Measurements from ENCODE around the gene RIPOR3.
"Not testable (repeated sequence)": the region's sequence is repeated elsewhere in the genome, so short reads cannot be mapped to it uniquely, and the experiment has no call there.

The RIPOR3 gene

GRCh38 chr20:50676858-50677257 lies 14.5 kb downstream of the RIPOR3 start:
- DNase-seq: no peak

DNA sequence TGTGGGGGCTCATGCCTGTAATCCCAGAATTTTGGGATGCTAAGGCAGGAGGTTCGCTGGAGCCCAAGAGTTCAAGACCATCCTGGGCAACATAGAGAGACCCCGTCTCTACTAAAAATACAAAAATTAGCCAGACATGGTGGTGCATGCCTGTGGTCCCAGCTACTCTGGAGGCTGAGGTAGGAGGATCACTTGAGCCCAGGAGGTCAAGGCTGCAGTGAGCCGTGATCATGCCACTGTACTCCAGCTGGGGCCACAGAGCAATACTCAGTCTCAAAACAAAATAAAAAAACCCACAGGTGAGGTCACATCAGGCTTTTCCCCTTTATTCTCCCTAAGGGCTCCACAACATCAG lies 15.0 kb downstream of the RIPOR3 start:
- DNase-seq: not testable (repeated sequence)

DNA sequence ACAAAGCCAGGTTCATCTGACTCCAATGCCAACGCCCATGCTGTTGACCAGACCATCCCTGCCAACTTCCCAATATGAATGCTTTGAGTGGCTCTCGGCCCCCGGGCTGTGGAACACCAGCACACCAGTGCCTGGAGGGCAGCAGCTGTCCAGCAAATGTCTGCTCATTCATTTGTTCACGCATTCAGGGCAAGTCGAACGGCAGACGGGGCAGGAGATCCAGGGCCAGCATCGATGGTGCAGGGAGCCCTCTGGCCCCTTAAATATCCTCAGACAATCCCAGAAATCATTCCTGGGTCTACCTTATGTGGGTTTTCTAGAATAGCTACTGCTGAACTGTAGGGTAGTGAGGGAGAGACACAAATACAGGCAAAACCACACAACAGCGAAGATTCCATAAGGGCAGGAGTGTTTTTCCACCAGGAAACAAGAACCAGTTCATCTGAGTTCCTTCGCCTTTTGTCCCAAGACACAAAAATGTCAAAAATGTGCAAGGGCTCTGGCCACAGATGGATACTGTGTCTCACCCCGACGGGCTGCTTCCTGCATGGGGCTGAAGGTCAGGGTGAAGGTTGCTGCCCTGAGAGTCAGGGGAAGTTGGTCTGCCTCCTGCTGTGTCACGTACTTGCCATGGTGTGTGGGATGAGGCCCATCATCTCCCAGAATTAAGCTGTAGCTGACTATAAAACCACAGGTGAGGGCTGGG lies 15.5 kb downstream of the RIPOR3 start:
- DNase-seq: no peak

DNA sequence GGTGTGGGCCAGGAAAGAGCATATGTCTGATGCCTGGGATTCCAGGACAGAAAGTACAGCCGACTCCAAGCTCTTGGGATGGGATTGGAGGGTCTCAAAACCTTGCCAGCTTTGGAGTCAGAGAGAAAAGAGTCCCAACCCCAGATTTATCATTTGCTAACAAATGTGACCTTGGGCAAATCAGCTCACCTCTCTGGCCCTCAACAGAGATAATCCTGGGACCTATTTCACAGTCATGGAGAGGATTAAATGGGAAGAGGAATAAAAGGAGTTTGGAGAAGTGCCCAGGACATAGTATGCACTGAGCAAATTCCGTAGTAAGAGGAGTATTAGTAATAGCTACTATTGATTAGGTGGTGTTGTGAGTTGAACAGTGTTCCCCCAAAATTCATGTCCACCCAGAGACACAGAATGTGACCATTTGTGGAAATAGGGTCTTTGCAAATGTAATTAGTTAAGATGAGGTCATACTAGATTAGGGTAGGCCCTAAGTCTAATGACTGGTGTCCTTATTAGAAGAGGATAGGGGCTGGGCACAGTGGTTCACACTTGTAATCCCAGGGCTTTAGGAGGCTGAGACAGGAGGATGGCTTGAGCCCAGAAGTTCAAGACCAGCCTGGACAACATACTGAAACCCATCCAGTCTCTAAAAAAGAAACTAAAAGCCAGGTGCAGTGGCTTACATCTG lies 17.1 kb downstream of the RIPOR3 start:
- DNase-seq: no peak

GRCh38 chr20:50673466-50674137 lies 17.7 kb downstream of the RIPOR3 start:
- no peak for DNase-seq

DNA sequence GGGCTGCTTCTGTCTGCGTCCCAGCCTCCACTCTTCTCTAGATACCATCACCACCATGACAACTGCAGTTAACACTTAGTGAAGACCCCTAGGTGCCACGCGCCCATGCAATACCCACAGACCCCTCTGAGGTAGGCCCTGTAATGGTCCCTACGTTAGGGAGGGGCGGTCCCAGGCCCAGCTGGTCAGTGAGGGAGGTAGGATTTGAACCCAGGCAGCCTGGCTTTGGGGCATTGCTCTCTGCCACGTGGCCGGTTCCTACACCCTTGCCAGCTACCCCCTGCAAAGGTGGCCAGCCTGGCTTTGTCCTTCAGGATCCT lies 18.2 kb downstream of the RIPOR3 start:
- DNase-seq: no peak

DNA sequence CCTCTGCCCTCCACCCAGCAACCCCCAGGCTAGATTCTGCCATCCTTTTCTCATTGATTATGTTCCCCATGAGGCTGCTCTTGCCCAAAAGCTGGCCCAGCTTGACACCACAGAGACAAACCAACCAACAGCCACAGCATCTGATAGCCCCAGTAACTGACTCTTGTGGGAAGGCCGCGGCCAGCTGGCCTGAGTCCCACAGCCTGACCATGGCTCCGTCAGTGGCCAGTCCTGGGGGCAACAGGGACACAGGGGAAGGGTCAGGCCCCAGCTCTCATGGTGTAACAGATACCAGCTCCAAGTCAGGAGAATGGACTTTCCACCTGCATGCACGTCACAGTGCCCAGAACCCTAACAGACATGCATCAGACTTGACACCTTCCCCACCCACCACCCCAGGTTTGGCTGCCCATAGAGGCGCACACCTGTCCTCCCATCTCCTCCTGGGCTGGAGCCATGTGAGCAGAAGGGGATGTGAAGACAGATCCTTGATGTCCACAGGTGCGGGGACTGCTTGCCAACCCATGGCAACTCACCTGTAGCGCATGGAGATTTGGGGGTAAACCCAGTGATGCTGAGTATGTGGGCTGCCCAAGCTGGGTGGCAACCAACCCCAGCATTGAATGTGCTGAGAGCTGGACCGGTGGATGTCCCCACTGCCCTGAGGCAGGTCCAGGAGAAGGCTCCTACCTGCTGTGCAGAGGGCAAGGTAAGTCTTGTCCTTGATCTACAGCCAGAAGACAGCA lies 18.8 kb downstream of the RIPOR3 start:
- peak; percentile 33 for DNase-seq

- no peak for DNase-seq
These were observed 19.7 kb downstream of the RIPOR3 start for GRCh38 chr20:50671626-50672025.

DNA sequence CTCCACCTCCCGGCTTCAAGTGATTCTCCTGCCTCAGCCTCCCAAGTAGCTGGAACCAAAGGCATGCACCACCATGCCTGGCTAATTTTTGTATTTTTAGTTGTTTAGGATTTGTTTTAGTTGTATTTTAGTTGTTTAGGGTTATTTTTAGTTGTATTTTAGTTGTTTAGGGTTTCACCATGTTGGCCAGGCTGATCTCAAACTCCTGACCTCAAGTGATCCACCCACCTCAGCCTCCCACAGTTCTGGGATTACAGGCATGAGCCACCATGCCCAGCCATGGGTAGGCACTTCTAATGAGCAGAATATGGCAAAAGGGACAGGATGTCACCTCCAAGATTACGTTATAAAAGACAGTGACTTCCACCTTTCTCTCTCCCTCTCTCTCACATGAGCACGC lies 20.3 kb downstream of the RIPOR3 start:
- not testable (repeated sequence) for DNase-seq

DNA sequence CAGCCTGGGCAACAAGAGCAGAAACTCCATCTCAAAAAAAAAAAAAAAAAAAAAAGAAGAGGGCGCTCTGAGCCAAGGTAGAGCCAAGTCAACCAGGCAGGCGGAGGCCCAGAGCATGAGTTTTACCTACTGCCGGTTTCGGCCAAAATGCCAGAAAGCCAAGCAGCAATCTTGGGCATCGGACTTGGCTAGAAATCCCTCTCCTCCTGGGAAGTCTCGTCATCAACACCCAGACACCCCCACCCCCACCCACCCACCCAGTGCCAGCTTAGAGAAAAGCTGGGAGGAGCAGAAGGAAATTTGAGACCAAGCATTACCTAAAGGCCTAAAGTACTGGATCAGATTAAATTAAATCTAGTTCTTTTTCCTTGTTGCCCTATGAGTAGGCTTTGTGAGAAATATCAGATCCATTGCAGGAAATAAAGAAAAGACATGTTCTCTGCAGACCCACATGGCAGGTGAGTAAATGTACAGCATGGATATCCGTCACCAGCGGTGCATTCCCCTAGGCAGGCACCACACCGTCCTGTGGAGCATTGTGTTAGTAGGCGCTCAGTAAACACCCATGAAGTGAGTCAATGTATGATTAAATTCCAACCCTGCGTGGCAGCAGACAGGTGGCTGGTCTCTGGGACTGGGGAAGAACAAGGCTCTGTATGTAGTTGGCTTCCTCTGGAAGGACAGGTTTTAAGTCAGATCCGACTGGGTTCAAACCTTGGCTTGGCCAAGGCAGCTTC lies 21.0 kb downstream of the RIPOR3 start:
- DNase-seq: no peak

GRCh38 chr20:50668798-50669197 lies 22.5 kb downstream of the RIPOR3 start:
- no peak for DNase-seq

- no peak for DNase-seq
These were observed 23.0 kb downstream of the RIPOR3 start for GRCh38 chr20:50668326-50668725.

DNA sequence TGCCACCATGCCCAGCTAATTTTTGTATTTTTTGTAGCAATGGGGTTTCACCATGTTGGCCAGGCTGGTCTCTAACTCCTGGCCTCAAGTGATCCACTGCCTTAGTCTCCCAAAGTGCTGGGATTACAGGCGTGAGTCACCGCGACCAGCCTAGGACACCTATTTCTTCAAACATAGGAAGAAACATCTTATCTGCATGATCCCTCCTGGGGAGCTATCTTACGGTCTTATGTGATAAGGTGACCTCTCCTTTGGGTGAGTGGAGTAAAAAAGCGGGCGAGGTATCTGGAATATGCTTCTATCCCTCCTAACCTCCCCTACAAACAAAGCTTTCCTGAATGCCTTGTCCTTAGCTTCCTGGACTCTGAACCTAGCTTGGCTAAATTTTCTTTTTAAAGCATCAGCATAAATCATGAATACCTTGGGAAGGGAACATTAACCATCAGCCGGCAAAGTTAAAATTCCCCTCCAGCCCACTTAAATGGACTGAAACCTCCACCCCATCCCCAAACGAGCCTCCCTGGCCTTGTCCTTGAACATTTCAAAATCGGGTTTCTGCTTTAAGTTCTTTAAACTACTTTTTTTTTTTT lies 24.5 kb downstream of the RIPOR3 start:
- no peak for DNase-seq

GRCh38 chr20:50664254-50664653 lies 27.1 kb downstream of the RIPOR3 start:
- DNase-seq: no peak

DNA sequence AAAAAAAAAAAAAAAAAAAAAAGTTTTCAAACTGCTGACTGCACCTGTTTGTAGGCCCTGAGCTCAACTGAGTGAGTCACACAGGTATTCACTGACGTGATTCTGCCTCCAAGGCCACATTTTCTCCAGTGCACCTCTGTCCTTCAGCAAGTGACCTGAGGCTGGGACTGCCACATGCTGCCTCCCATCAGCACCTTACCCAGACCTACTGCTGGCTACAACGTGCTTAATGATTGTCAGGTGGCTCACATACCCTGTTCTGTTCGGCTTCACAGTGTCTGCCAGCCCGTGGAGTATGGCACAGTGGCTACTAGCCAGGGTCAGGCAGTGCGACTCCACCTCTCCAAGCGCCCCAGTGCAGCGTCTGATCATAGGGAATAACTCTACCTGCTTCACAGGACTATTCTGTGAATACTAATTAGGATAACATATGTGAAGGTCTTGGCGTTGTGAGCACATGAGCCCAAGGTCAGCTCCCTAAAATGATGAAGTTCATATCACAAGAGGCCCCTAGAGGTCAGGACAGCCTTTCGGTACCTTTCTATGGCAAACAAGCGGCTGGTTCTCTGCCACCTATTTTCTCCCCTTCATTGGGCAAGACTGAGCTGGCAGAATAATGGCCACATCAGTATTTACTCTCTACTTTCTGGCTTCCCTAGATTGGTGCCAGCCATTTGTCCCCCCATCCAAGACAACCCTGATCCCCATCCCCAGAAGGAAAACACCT lies 28.1 kb downstream of the RIPOR3 start:
- peak; percentile 35 for DNase-seq

- no peak for DNase-seq
These were observed 31.2 kb downstream of the RIPOR3 start for GRCh38 chr20:50659975-50660670.

DNA sequence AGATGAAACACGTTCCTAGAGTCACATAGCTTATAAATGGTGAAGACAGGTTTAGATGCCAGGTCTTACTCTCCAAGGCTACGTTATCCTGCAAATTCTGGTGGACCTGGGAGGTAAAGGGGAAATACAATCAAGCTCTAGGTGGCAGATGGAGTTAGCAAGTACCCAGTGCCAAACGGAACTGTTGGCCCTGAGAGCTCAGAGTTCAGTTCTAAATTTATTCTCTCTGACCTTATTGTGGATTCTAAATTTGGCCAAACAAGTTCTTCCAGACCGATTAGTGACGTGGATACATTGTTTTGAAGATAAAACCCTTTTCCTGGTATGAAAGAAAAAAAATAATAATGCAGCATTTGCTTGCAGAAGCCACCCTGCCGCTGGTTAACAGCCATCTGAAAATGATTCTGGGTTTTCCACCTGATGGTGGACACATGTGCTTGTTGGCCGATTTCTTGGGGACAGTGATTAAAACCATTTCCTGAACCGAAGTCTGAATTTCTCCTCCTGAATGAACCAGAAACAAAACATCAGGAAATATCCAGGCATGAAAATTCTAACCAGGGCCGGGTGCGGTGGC lies 32.5 kb downstream of the RIPOR3 start:
- DNase-seq: no peak

GRCh38 chr20:50655311-50655880 lies 35.9 kb downstream of the RIPOR3 start:
- no peak for DNase-seq

DNA sequence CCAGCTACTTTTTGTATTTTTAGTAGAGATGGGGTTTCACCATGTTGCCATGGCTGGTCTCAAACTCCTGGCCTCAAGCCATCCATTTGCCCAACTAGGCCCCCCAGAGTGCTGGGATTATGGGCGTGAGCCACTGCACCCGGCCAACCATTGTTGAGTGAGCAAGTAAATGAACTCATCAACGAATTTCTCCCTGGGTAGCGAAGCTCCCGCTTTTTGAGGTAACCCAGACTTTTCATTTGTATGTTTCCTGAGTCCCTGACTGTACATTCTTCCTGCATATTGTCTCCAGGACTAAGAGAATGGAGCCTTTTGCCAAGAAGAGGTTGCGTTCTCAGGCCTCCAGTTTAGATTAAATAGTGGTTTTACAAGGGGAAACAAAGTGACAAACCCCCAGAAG lies 36.4 kb downstream of the RIPOR3 start:
- no peak for DNase-seq

DNA sequence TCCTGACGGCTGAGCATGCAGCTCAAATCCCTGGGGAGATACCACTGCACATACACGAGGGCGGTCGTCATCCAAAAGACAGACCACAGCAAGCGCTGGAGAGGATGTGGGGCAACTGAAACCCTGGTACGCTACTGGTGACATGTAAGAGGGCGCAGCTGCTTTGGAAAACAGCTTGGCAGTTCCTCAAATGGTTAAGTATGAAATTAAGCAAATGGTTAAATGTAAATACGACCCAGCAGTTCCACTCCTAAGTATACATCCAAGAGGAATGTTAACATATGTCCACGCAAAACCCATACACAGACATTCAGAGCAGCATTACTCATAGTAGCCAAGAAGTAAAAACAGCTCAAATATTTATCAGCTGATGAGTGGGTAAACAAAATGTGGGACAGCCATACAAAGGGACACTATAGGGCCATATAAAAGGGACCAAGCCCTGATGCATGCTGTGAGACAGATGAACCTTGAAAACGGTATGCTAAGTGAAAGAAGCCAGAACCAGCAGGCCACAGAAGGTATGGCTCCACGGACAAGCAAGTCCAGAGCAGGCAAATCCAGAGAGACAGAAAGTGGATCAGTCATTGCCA lies 38.5 kb downstream of the RIPOR3 start:
- DNase-seq: no peak

Data from OCI-M1 (cell line).